LNCAP (cell line): ENCODE results near the gene C14orf180.

Experiments used
- CTCF ChIP-seq: fragments of 450-650 bp; IDR thresholded peaks from 2 replicates; pipeline ENCODE4 v1.5.1; 2017; ENCODE audit warnings: mild to moderate bottlenecking

C14orf180 gene

GRCh38 chr14:104585966-104586697 lies 6.6 kb downstream of the C14orf180 start:
- no peak for TF ChIP-seq CTCF

GRCh38 chr14:104586832-104587620 lies 7.5 kb downstream of the C14orf180 start:
- TF ChIP-seq CTCF, result no peak

GRCh38 chr14:104587641-104588040 lies 8.1 kb downstream of the C14orf180 start:
- TF ChIP-seq CTCF, result no peak

GRCh38 chr14:104588066-104588857 lies 8.7 kb downstream of the C14orf180 start:
- TF ChIP-seq CTCF, result peak; percentile 34

- no peak for TF ChIP-seq CTCF
Measured at GRCh38 chr14:104589338-104590195, 10.0 kb downstream of the C14orf180 start.

GRCh38 chr14:104590240-104590965 lies 10.8 kb downstream of the C14orf180 start:
- no peak for TF ChIP-seq CTCF
